GM19467 (cell line): ENCODE data around the gene PEX16.

ENCODE experiments used
- ATAC-seq: cut with Tn5 transposase; IDR thresholded peaks from one replicate; pipeline ENCODE4 v1.9.1; 2021; ENCODE audit warnings: mild to moderate bottlenecking, moderate library complexity; ENCODE audit not compliant: unreplicated experiment

PEX16 gene

GRCh38 chr11:45931739-45932138 lies 14.1 kb upstream of the PEX16 start:
- ATAC-seq = no peak

- no peak for ATAC-seq
These were observed 13.4 kb upstream of the PEX16 start for GRCh38 chr11:45930951-45931570.

GRCh38 chr11:45930031-45930794 lies 12.5 kb upstream of the PEX16 start:
- ATAC-seq = peak; percentile 92

GRCh38 chr11:45929486-45930030 lies 11.9 kb upstream of the PEX16 start:
- ATAC-seq = peak; percentile 22

GRCh38 chr11:45928535-45929215 lies 11.0 kb upstream of the PEX16 start:
- no peak for ATAC-seq

GRCh38 chr11:45927684-45928413 lies 10.2 kb upstream of the PEX16 start:
- ATAC-seq = no peak

- ATAC-seq = no peak
These were observed 9.6 kb upstream of the PEX16 start for GRCh38 chr11:45927332-45927683.

GRCh38 chr11:45926536-45927331 lies 9.1 kb upstream of the PEX16 start:
- no peak for ATAC-seq

GRCh38 chr11:45926001-45926401 lies 8.3 kb upstream of the PEX16 start:
- no peak for ATAC-seq

- no peak for ATAC-seq
These were observed 7.9 kb upstream of the PEX16 start for GRCh38 chr11:45925550-45925949.

- ATAC-seq = no peak
These were observed 7.2 kb upstream of the PEX16 start for GRCh38 chr11:45924927-45925326.

GRCh38 chr11:45924036-45924915 lies 6.6 kb upstream of the PEX16 start:
- ATAC-seq = no peak

- no peak for ATAC-seq
These were observed 4.9 kb upstream of the PEX16 start, which contains the start of gene LARGE2 for GRCh38 chr11:45922425-45923082. TSS of gene LARGE2 (plus strand) at chr11:45922656. CDS start at chr11:45922883, 227 bp downstream.

GRCh38 chr11:45921561-45922424 lies 4.1 kb upstream of the PEX16 start:
- no peak for ATAC-seq

- ATAC-seq = no peak
These were observed 3.1 kb upstream of the PEX16 start for GRCh38 chr11:45920531-45921477.

- ATAC-seq = no peak
These were observed 2.3 kb upstream of the PEX16 start for GRCh38 chr11:45919806-45920530.
